ENCODE measurements around the gene GPSM1. TPM values are rescaled to one million over a fixed set of nuclear protein-coding genes. Genes with fewer than 3 reads are reported as not detected.

GPSM1 gene
- total RNA-seq, 2 donors from 2014 or later, result 15.8 to 23.1 TPM

DNA sequence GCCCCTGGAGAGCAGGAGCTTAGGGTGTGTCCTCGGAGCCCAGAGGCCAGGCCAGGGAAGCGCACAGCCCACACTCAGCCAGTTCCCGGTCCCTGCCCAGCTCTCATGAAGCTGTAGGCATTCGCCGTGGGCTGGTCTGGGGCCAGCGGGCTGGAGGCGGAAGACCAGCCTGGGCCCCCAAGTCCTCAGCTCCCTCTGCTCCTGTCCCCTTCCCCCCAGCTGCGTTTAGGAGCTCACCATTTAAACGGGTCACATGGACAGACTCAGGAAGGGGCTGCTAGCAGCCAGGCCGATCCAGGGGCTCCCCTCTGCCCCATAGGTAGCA is 18.8 kb downstream of the GPSM1 start:
- intact Hi-C loops (cut with DNase I), result no loop called here
- no peak overlapping the region for H3K27ac ChIP-seq
- no peak for DNase-seq
- no peaks in the 10 kb centered on the region for H3K9me3 ChIP-seq
- no peaks in the 10 kb centered on the region for H3K36me3 ChIP-seq (replicated peaks in 1 of 2; ENCODE audit: insufficient read depth in 1 of 2, low read depth in 2 of 2)
- WGBS, 2 donors, result 68 to 77% methylated on average over 3 to 10 of the region's 10 CpGs
- no peaks in the 10 kb centered on the region for H3K27me3 ChIP-seq
- H3K4me3 ChIP-seq, result no peak overlapping the region
- H3K4me1 ChIP-seq, result peaks cover 31% of the 10 kb centered on the region
- no peak for ATAC-seq
- no peak for TF ChIP-seq POLR2A (IDR thresholded peaks at IDR 0.05)
- TF ChIP-seq, protein P1, sequence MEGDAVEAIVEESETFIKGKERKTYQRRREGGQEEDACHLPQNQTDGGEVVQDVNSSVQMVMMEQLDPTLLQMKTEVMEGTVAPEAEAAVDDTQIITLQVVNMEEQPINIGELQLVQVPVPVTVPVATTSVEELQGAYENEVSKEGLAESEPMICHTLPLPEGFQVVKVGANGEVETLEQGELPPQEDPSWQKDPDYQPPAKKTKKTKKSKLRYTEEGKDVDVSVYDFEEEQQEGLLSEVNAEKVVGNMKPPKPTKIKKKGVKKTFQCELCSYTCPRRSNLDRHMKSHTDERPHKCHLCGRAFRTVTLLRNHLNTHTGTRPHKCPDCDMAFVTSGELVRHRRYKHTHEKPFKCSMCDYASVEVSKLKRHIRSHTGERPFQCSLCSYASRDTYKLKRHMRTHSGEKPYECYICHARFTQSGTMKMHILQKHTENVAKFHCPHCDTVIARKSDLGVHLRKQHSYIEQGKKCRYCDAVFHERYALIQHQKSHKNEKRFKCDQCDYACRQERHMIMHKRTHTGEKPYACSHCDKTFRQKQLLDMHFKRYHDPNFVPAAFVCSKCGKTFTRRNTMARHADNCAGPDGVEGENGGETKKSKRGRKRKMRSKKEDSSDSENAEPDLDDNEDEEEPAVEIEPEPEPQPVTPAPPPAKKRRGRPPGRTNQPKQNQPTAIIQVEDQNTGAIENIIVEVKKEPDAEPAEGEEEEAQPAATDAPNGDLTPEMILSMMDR (IDR thresholded peaks at IDR 0.05), result no peak

DNA sequence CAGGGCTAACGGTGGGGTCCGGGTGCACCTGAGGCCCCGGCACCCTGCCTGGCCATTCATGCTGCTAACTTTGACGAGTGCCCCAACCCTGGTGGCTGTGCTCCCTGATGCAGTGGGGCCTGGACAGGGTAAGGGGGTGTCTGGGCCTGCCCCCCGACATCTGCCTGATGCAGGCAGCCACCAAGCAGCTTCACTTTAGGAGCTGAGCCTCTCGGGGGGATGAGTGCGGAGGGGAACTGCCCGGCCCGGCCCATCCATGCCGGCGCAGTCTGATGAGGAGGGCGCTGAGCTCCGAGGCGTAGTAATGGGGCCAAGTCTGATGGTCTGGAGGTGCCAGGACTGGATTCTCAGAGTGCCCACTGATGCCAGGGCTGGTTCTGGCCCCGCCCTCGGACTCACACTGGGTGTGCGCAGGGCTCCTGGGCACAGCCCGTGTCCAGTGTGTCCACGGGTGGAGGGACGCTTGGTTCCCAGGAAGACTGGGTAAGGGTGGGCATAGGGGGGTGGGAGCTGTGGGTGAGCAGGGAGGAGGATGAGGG is 19.7 kb downstream of the GPSM1 start:
- intact Hi-C loops (cut with DNase I), result no loop called here
- H3K4me3 ChIP-seq, result no peak overlapping the region
- H3K36me3 ChIP-seq (replicated peaks in 1 of 2; ENCODE audit: insufficient read depth in 1 of 2, low read depth in 2 of 2), result no peaks in the 10 kb centered on the region
- no peaks in the 10 kb centered on the region for H3K27me3 ChIP-seq
- H3K9me3 ChIP-seq, result no peaks in the 10 kb centered on the region
- no peak for ATAC-seq
- peaks cover 22% of the 10 kb centered on the region for H3K4me1 ChIP-seq
- WGBS, 2 donors, result 68 to 89% methylated on average over 5 to 15 of the region's 20 CpGs
- no peak for TF ChIP-seq POLR2A (IDR thresholded peaks at IDR 0.05)
- TF ChIP-seq, protein P1 (IDR thresholded peaks at IDR 0.05), result no peak
- no peak overlapping the region for H3K27ac ChIP-seq
- no peak for DNase-seq

DNA sequence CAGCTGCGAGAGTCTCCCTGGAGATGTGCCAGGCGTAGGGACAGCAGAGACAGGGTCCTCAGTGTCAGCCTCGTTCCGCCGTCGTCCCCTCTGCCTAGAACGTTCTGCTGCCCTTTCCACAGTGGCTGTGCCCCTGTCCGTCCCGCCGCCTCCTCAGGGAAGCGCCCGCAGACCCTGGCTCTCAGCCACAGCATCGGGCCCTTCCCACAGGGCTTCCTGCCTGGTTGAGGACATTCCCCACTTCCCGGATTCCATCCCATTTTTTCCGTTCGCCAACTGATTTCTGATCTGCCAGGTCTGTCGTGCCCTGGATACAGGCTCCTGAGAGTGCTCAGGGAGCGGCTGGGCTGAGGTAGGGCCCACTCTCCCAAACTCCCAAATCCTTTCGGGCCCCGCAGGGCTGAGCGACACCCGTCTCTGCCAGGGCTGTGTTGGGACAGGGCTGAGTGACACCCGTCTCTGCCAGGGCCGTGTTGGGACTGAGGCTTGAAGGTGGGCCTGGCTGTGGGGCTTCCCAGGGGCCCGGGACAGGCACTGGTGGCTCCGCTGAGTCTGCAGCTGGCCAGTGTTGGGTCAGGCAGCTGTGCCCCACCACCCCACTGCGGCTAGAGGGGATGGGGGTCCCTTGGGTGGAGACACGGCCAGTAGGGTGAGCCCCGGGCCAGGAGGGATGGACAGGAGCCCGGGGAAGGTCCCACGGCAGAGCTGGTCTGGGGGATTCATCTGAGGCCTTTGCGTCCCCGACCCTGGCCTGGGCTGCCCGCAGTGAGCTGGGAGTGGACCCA is 20.3 kb downstream of the GPSM1 start:
- H3K4me3 ChIP-seq, result no peak overlapping the region
- H3K4me1 ChIP-seq, result peaks cover 16% of the 10 kb centered on the region
- H3K9me3 ChIP-seq, result no peaks in the 10 kb centered on the region
- H3K27ac ChIP-seq, result no peak overlapping the region
- WGBS, 2 donors, result 84 to 85% methylated on average over 28 to 32 of the region's 34 CpGs
- no peak for DNase-seq
- TF ChIP-seq, protein P1 (IDR thresholded peaks at IDR 0.05), result no peak
- no peak for TF ChIP-seq POLR2A (IDR thresholded peaks at IDR 0.05)
- no peaks in the 10 kb centered on the region for H3K27me3 ChIP-seq
- intact Hi-C loops (cut with DNase I), result no loop called here
- H3K36me3 ChIP-seq (replicated peaks in 1 of 2; ENCODE audit: insufficient read depth in 1 of 2, low read depth in 2 of 2), result no peaks in the 10 kb centered on the region
- ATAC-seq, result no peak

DNA sequence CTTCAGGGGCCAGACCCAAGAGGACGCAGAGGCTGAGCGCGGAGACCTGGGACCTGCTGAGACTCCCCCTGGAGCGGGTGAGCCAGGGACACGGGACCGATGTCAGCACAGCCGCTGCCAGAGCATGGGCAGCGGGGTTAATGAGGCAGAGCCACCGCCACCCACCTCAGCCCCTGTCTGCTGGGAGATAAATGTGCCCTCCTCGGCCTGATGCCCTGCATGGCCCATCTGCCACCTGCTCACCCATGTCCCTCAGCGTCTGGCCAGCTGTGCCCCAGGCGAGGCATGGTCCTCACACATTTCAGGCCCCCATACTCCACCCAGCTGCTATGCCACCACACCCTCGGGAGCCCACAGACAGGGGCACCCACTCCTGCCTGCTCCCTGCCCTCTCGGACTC is 21.4 kb downstream of the GPSM1 start:
- peak in 1 of 4 donors; percentile 46 for DNase-seq
- intact Hi-C loops (cut with DNase I), result no loop called here
- TF ChIP-seq POLR2A (IDR thresholded peaks at IDR 0.05), result no peak
- TF ChIP-seq, protein P1 (IDR thresholded peaks at IDR 0.05), result no peak

DNA sequence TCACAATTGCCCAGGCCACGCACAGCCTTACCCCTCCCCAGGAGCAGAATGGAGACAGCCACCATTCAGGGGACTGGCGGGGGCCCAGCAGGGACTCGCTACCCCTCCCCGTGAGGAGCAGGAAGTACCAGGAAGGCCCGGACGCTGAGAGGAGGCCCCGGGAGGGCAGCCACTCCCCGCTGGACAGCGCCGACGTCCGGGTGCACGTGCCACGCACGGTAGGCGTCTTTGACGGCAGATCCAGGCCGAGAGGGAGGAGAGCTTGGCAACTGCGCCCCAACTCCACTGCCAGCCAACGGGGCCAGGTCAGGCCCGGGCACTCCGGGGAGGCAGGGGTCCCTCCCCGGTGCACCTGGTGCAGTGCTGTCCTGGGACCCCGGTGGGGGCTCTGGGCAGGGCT is 22.2 kb downstream of the GPSM1 start:
- H3K36me3 ChIP-seq (replicated peaks in 1 of 2; ENCODE audit: insufficient read depth in 1 of 2, low read depth in 2 of 2), result no peaks in the 10 kb centered on the region
- H3K27ac ChIP-seq, result no peak overlapping the region
- TF ChIP-seq, protein P1 (IDR thresholded peaks at IDR 0.05), result no peak
- no peak for TF ChIP-seq POLR2A (IDR thresholded peaks at IDR 0.05)
- no peak overlapping the region for H3K4me3 ChIP-seq
- H3K27me3 ChIP-seq, result no peaks in the 10 kb centered on the region
- intact Hi-C loops (cut with DNase I), result no loop called here
- WGBS, 2 donors, result 87 to 92% methylated on average over 8 to 17 of the region's 24 CpGs
- ATAC-seq, result no peak
- H3K4me1 ChIP-seq, result peaks cover 6% of the 10 kb centered on the region
- no peaks in the 10 kb centered on the region for H3K9me3 ChIP-seq
- DNase-seq, result no peak

More for the DNA sequence above, 21.4 kb downstream of the GPSM1 start:
- no peak for ATAC-seq
- Histone ChIP-seq H3K36me3 (replicated peaks in 1 of 2; ENCODE audit: insufficient read depth in 1 of 2, low read depth in 2 of 2) (no peaks in the 10 kb centered on the region), H3K9me3 (no peaks in the 10 kb centered on the region), H3K4me3 (no peak overlapping the region), H3K27me3 (no peaks in the 10 kb centered on the region), H3K27ac (no peak overlapping the region), H3K4me1 (peaks cover 5% of the 10 kb centered on the region)
- 87 to 91% methylated on average over 6 to 14 of the region's 14 CpGs for WGBS, 2 donors
